Measurements from ENCODE around the gene UBE3B.
A peak's percentile ranks its signal among the peaks of the same experiment; 100 is the strongest.

UBE3B gene

GRCh38 chr12:109571773-109572505, 94.5 kb downstream of the UBE3B start:
- peak overlapping the region; percentile 77 for H3K4me3 ChIP-seq (ENCODE audit: low read depth, low read length, poor library complexity, severe bottlenecking)
- H3K9ac ChIP-seq (ENCODE audit: low read length), result no peak overlapping the region
- peak overlapping the region; percentile 75; the same call in 1 of the 2 replicates for H3K4me2 ChIP-seq (ENCODE audit: low read length)
- H2AFZ ChIP-seq (ENCODE audit: low read length), result no peak overlapping the region
- no peaks in the 10 kb centered on the region for H3K79me2 ChIP-seq (ENCODE audit: insufficient read depth, low read length)
- no peaks in the 10 kb centered on the region for H3K9me3 ChIP-seq (ENCODE audit: low read length)
- no peaks in the 10 kb centered on the region for H3F3A ChIP-seq (ENCODE audit: insufficient read depth, low read length)
- no peaks in the 10 kb centered on the region for H3K9me2 ChIP-seq (ENCODE audit: low read depth, low read length)
- H3K27ac ChIP-seq (ENCODE audit: low read depth, low read length, poor library complexity, severe bottlenecking), result peak overlapping the region; percentile 64
- no peaks in the 10 kb centered on the region for H4K20me1 ChIP-seq (ENCODE audit: insufficient read depth, low read length)
- peaks cover 15% of the 10 kb centered on the region for H3K36me3 ChIP-seq (ENCODE audit: insufficient read depth, low read length)
- H3K27me3 ChIP-seq (ENCODE audit: insufficient read depth, low read length), result no peaks in the 10 kb centered on the region
- peaks cover 19% of the 10 kb centered on the region for H3K4me1 ChIP-seq (ENCODE audit: insufficient read depth, low read length, severe bottlenecking)
- TF ChIP-seq EZH2 (IDR thresholded peaks at IDR 0.05; ENCODE audit: borderline replicate concordance, low read length) (no peak), CTCF (IDR thresholded peaks at IDR 0.05; ENCODE audit: low read length) (no peak)

GRCh38 chr12:109572506-109572845, 95.0 kb downstream of the UBE3B start:
- Histone ChIP-seq H3K9me2 (ENCODE audit: low read depth, low read length) (no peaks in the 10 kb centered on the region), H3K4me1 (ENCODE audit: insufficient read depth, low read length, severe bottlenecking) (peaks cover 19% of the 10 kb centered on the region), H3K9ac (ENCODE audit: low read length) (peak overlapping the region; percentile 77), H3K79me2 (ENCODE audit: insufficient read depth, low read length) (no peaks in the 10 kb centered on the region), H3K9me3 (ENCODE audit: low read length) (no peaks in the 10 kb centered on the region), H3K27ac (ENCODE audit: low read depth, low read length, poor library complexity, severe bottlenecking) (peak overlapping the region; percentile 64), H4K20me1 (ENCODE audit: insufficient read depth, low read length) (no peaks in the 10 kb centered on the region), H3F3A (ENCODE audit: insufficient read depth, low read length) (no peaks in the 10 kb centered on the region), H2AFZ (ENCODE audit: low read length) (no peak overlapping the region), H3K36me3 (ENCODE audit: insufficient read depth, low read length) (peaks cover 21% of the 10 kb centered on the region), H3K27me3 (ENCODE audit: insufficient read depth, low read length) (no peaks in the 10 kb centered on the region), H3K4me3 (ENCODE audit: low read depth, low read length, poor library complexity, severe bottlenecking) (peak overlapping the region; percentile 77), H3K4me2 (ENCODE audit: low read length) (peak overlapping the region; percentile 75)
- no peak for TF ChIP-seq EZH2 (IDR thresholded peaks at IDR 0.05; ENCODE audit: borderline replicate concordance, low read length)
- no peak for TF ChIP-seq CTCF (IDR thresholded peaks at IDR 0.05; ENCODE audit: low read length)

DNA sequence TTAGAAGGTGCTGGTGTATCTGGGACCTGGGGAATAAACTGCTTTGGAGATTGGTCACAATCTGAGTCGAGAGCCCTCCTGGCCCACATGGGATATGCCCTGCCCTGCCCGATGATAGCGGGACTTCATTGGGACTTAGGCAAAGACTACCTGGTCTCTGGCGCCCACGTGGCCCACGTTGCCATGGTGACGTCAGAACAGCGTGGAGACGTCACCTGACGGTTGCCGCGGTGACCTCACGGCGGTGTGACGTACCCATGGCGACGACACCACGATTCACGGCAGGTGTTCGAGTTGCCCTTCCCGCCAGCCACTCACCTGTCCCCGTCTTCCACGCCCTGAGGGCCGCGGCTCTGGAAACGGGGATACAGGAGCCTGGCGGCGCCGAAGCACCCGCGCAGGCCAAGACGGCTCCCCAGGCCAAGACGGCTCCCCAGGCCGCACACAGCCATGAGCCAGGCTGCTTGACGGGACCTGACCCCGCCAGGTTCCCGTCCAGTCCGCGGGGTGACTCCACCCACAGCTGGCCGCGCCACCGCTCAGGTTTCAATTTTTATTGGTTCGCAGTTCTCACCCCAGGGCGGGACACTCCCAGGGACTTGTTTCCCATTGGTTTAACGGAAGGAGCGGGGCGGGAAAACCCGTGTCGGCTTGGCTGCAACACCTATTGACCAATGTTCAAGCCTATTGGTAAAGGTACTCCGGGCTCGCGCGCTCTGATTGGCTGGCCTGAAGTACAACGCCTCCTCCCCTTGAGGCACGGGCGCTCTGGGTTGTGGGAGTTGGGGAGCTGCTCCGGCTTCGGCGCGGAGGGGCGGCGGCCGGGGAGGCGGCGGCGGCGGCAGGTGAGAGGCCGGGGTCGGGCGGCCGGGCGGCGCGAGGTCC, 95.8 kb downstream of the UBE3B start, which contains the start of the genes MMAB and MVK:
Gene MMAB (minus strand): TSS at position 476 of the 885 bp plus-strand sequence. CDS start 24 bp downstream, at position 452.
Gene MVK (plus strand): TSS at position 766 of the 885 bp plus-strand sequence. CDS start 1,029 bp downstream, outside the sequence.
- Histone ChIP-seq H3K9me3 (ENCODE audit: low read length) (no peaks in the 10 kb centered on the region), H3K27me3 (ENCODE audit: insufficient read depth, low read length) (no peaks in the 10 kb centered on the region), H3F3A (ENCODE audit: insufficient read depth, low read length) (no peaks in the 10 kb centered on the region), H3K4me1 (ENCODE audit: insufficient read depth, low read length, severe bottlenecking) (peaks cover 19% of the 10 kb centered on the region), H3K36me3 (ENCODE audit: insufficient read depth, low read length) (peaks cover 21% of the 10 kb centered on the region), H3K9ac (ENCODE audit: low read length) (peak within 1 kb of the TSS; percentile 92), H3K79me2 (ENCODE audit: insufficient read depth, low read length) (no peaks in the 10 kb centered on the region), H3K4me3 (ENCODE audit: low read depth, low read length, poor library complexity, severe bottlenecking) (peak within 1 kb of the TSS; percentile 77), H3K4me2 (ENCODE audit: low read length) (peak within 1 kb of the TSS; percentile 95), H2AFZ (ENCODE audit: low read length) (no peak within 1 kb of the TSS), H4K20me1 (ENCODE audit: insufficient read depth, low read length) (no peaks in the 10 kb centered on the region), H3K27ac (ENCODE audit: low read depth, low read length, poor library complexity, severe bottlenecking) (peak within 1 kb of the TSS; percentile 64), H3K9me2 (ENCODE audit: low read depth, low read length) (no peaks in the 10 kb centered on the region)
- TF ChIP-seq EZH2 (IDR thresholded peaks at IDR 0.05; ENCODE audit: borderline replicate concordance, low read length) (no peak), CTCF (IDR thresholded peaks at IDR 0.05; ENCODE audit: low read length) (no peak)

Measured in OCI-LY1 (cell line).